ENCODE measurements around the gene EPS8L2. TPM values are rescaled to one million over a fixed set of nuclear protein-coding genes. Genes with fewer than 3 reads are reported as not detected.
"Not testable (repeated sequence)": the region's sequence is repeated elsewhere in the genome, so short reads cannot be mapped to it uniquely, and the experiment has no call there.

Gene EPS8L2
- total and polyA plus RNA-seq, 4 experiments from 2014 or later = 15.4 to 19.5 (median 17.6) TPM

- Mint-ChIP-seq H3K4me1 (peaks cover 5 to 16% (median 11%) of the 10 kb centered on the region in 4 donors), H3K27ac (no peak overlapping the region), H3K4me3 (peak overlapping the region in 2 of 8 donors; percentile 76 to 83), H3K9me3 (peaks cover 0 to 2% (median 0%) of the 10 kb centered on the region in 8 donors), H3K27me3 (peaks cover 2 to 3% of the 10 kb centered on the region in 2 donors), H3K36me3 (no peaks in the 10 kb centered on the region)
- Histone ChIP-seq H3K27me3 (ENCODE audit: insufficient read depth, low read length) (peaks cover under 1% of the 10 kb centered on the region), H3K36me3 (ENCODE audit: insufficient read depth, low read length) (no peaks in the 10 kb centered on the region), H3K4me3 (ENCODE audit: low read length in 2 of 2) (peak overlapping the region in 1 of 2 donors; percentile 51), H3K4me1 (ENCODE audit: insufficient read depth, low read length) (peaks cover 29% of the 10 kb centered on the region), H3K9me3 (ENCODE audit: control insufficient read depth in 1 of 2, low read length in 2 of 2) (no peaks in the 10 kb centered on the region), H3K27ac (ENCODE audit: low read depth, low read length) (no peak overlapping the region)
- DNase-seq = no peak
- POLR2A ChIA-PET (ENCODE audit: partially characterized antibody) = interaction anchor here (1.1 to 7.7 kb wide), 10 partner anchors 10 to 172 kb away, joined by 4 to 109 read pairs (median 12); partner anchors contain the start of genes DEAF1, LMNTD2, PHRF1 and PNPLA2
- intact Hi-C loops (cut with micrococcal nuclease) = loop anchor here (10.0 kb wide), 1 partner anchor 272 kb away; the partner anchor contains the start of gene PTDSS2
- CTCF ChIA-PET (ENCODE audit: partially characterized antibody) = interaction anchor here (0.7 to 4.0 kb wide), 12 partner anchors 11 to 173 kb away, joined by 3 to 41 read pairs (median 6); partner anchors contain the start of genes DEAF1 and TMEM80
Measured at GRCh38 chr11:727281-727701, 21.3 kb downstream of the EPS8L2 start.

- H3K27ac ChIP-seq (ENCODE audit: low read depth, low read length) = no peak overlapping the region
- ChIA-PET CTCF (ENCODE audit: partially characterized antibody) (interaction anchor here (1.1 to 4.0 kb wide), 7 partner anchors 14 to 174 kb away, joined by 4 to 41 read pairs (median 6); partner anchors contain the start of genes DEAF1 and TMEM80), POLR2A (ENCODE audit: partially characterized antibody) (interaction anchor here (1.1 to 3.8 kb wide), 4 partner anchors 10 to 173 kb away, joined by 4 to 40 read pairs (median 26); partner anchors contain the start of genes PHRF1 and TALDO1)
- Mint-ChIP-seq H3K4me1 (peaks cover 4 to 13% (median 9%) of the 10 kb centered on the region in 4 donors), H3K27me3 (peaks cover 1 to 2% of the 10 kb centered on the region in 2 donors), H3K9me3 (peaks cover 0 to under 1% (median 0%) of the 10 kb centered on the region in 8 donors), H3K27ac (no peak overlapping the region), H3K36me3 (no peaks in the 10 kb centered on the region), H3K4me3 (no peak overlapping the region)
- DNase-seq = peak; percentile 71 to 78 (median 75)
- H3K36me3 ChIP-seq (ENCODE audit: insufficient read depth, low read length) = no peaks in the 10 kb centered on the region
- no peaks in the 10 kb centered on the region for H3K27me3 ChIP-seq (ENCODE audit: insufficient read depth, low read length)
- H3K9me3 ChIP-seq (ENCODE audit: control insufficient read depth in 1 of 2, low read length in 2 of 2) = no peaks in the 10 kb centered on the region
- intact Hi-C loops (cut with micrococcal nuclease) = loop anchor here (1.0 to 10.0 kb wide), 4 partner anchors 19 to 273 kb away; partner anchors contain the start of genes PTDSS2 and TALDO1
- H3K4me3 ChIP-seq (ENCODE audit: low read length in 2 of 2) = no peak overlapping the region
- peaks cover 26% of the 10 kb centered on the region for H3K4me1 ChIP-seq (ENCODE audit: insufficient read depth, low read length)
Measured at GRCh38 chr11:727859-728748, 22.1 kb downstream of the EPS8L2 start.

- ChIA-PET POLR2A (ENCODE audit: partially characterized antibody) (interaction anchor here (3.7 kb wide), 1 partner anchor 19 kb away, joined by 30 read pairs; the partner anchor contains the start of gene TALDO1), CTCF (ENCODE audit: partially characterized antibody) (interaction anchor here (1.1 to 4.0 kb wide), 4 partner anchors 14 to 175 kb away, joined by 4 to 41 read pairs (median 17); partner anchors contain the start of genes DEAF1 and TMEM80)
- H3K27me3 Mint-ChIP-seq = no peaks in the 10 kb centered on the region
- H3K27ac Mint-ChIP-seq = no peak overlapping the region
- H3K4me1 ChIP-seq (ENCODE audit: insufficient read depth, low read length) = peaks cover 26% of the 10 kb centered on the region
- H3K36me3 ChIP-seq (ENCODE audit: insufficient read depth, low read length) = no peaks in the 10 kb centered on the region
- no peak overlapping the region for H3K4me3 ChIP-seq (ENCODE audit: low read length in 2 of 2)
- H3K36me3 Mint-ChIP-seq = no peaks in the 10 kb centered on the region
- peaks cover 0 to 8% (median 4%) of the 10 kb centered on the region in 4 donors for H3K4me1 Mint-ChIP-seq
- H3K9me3 Mint-ChIP-seq = no peaks in the 10 kb centered on the region
- intact Hi-C loops (cut with micrococcal nuclease) = loop anchor here (1.0 to 10.0 kb wide), 4 partner anchors 18 to 274 kb away; partner anchors contain the start of genes PTDSS2 and TALDO1
- H3K4me3 Mint-ChIP-seq = no peak overlapping the region
- no peak for DNase-seq
- no peak overlapping the region for H3K27ac ChIP-seq (ENCODE audit: low read depth, low read length)
- no peaks in the 10 kb centered on the region for H3K9me3 ChIP-seq (ENCODE audit: control insufficient read depth in 1 of 2, low read length in 2 of 2)
- no peaks in the 10 kb centered on the region for H3K27me3 ChIP-seq (ENCODE audit: insufficient read depth, low read length)
Measured at GRCh38 chr11:728901-729491, 23.0 kb downstream of the EPS8L2 start.

GRCh38 chr11:729492-730074 lies 23.6 kb downstream of the EPS8L2 start:
- H3K27ac Mint-ChIP-seq = no peak overlapping the region
- no peak overlapping the region for H3K4me3 ChIP-seq (ENCODE audit: low read length in 2 of 2)
- H3K36me3 ChIP-seq (ENCODE audit: insufficient read depth, low read length) = no peaks in the 10 kb centered on the region
- H3K36me3 Mint-ChIP-seq = no peaks in the 10 kb centered on the region
- no peaks in the 10 kb centered on the region for H3K9me3 ChIP-seq (ENCODE audit: control insufficient read depth in 1 of 2, low read length in 2 of 2)
- H3K27me3 Mint-ChIP-seq = no peaks in the 10 kb centered on the region
- H3K27ac ChIP-seq (ENCODE audit: low read depth, low read length) = no peak overlapping the region
- H3K4me1 ChIP-seq (ENCODE audit: insufficient read depth, low read length) = peaks cover 26% of the 10 kb centered on the region
- peaks cover 0 to 8% (median 4%) of the 10 kb centered on the region in 4 donors for H3K4me1 Mint-ChIP-seq
- no peaks in the 10 kb centered on the region for H3K9me3 Mint-ChIP-seq
- ChIA-PET POLR2A (ENCODE audit: partially characterized antibody) (no interaction called here), CTCF (ENCODE audit: partially characterized antibody) (interaction anchor here (1.1 to 4.0 kb wide), 3 partner anchors 9 to 175 kb away, joined by 3 to 41 read pairs (median 5); no protein-coding TSS in a partner anchor)
- DNase-seq = no peak
- no peaks in the 10 kb centered on the region for H3K27me3 ChIP-seq (ENCODE audit: insufficient read depth, low read length)
- intact Hi-C loops (cut with micrococcal nuclease) = loop anchor here (10.0 kb wide), 1 partner anchor 275 kb away; the partner anchor contains the start of gene PTDSS2
- H3K4me3 Mint-ChIP-seq = peak overlapping the region in 1 of 8 donors; percentile 45

- H3K4me1 ChIP-seq (ENCODE audit: insufficient read depth, low read length) = peaks cover 12% of the 10 kb centered on the region
- no peak overlapping the region for H3K27ac ChIP-seq (ENCODE audit: low read depth, low read length)
- no peaks in the 10 kb centered on the region for H3K27me3 ChIP-seq (ENCODE audit: insufficient read depth, low read length)
- no peaks in the 10 kb centered on the region for H3K9me3 ChIP-seq (ENCODE audit: control insufficient read depth in 1 of 2, low read length in 2 of 2)
- Mint-ChIP-seq H3K36me3 (no peaks in the 10 kb centered on the region), H3K4me1 (peaks cover 11 to 15% (median 12%) of the 10 kb centered on the region in 4 donors), H3K27ac (no peak overlapping the region), H3K27me3 (no peaks in the 10 kb centered on the region), H3K9me3 (no peaks in the 10 kb centered on the region), H3K4me3 (no peak overlapping the region)
- intact Hi-C loops (cut with micrococcal nuclease) = no loop called here
- POLR2A ChIA-PET (ENCODE audit: partially characterized antibody) = no interaction called here
- H3K4me3 ChIP-seq (ENCODE audit: low read length in 2 of 2) = no peak overlapping the region
- CTCF ChIA-PET (ENCODE audit: partially characterized antibody) = interaction anchor here (1.1 kb wide), 1 partner anchor 29 kb away, joined by 3 read pairs; no protein-coding TSS in a partner anchor
- no peaks in the 10 kb centered on the region for H3K36me3 ChIP-seq (ENCODE audit: insufficient read depth, low read length)
- DNase-seq = no peak
Measured at GRCh38 chr11:733072-733471, 27.0 kb downstream of the EPS8L2 start.

GRCh38 chr11:734541-734940 lies 28.5 kb downstream of the EPS8L2 start:
- CTCF ChIA-PET (ENCODE audit: partially characterized antibody) = interaction anchor here (1.0 kb wide), 1 partner anchor 12 kb away, joined by 3 read pairs; no protein-coding TSS in a partner anchor
- not testable (repeated sequence) for H3K4me3 Mint-ChIP-seq
- peaks cover 11 to 17% (median 15%) of the 10 kb centered on the region in 4 donors for H3K4me1 Mint-ChIP-seq

More at GRCh38 chr11:734541-734940, 28.5 kb downstream of the EPS8L2 start:
- H3K9me3 Mint-ChIP-seq; intact Hi-C loops (cut with micrococcal nuclease); H3K36me3 ChIP-seq (ENCODE audit: insufficient read depth, low read length); H3K27ac ChIP-seq (ENCODE audit: low read depth, low read length); H3K4me3 ChIP-seq (ENCODE audit: low read length in 2 of 2); H3K9me3 ChIP-seq (ENCODE audit: control insufficient read depth in 1 of 2, low read length in 2 of 2); H3K27me3 ChIP-seq (ENCODE audit: insufficient read depth, low read length); H3K36me3 Mint-ChIP-seq; H3K27ac Mint-ChIP-seq; POLR2A ChIA-PET (ENCODE audit: partially characterized antibody); H3K27me3 Mint-ChIP-seq; DNase-seq: not testable (repeated sequence)
- H3K4me1 ChIP-seq (ENCODE audit: insufficient read depth, low read length) = peaks cover 13% of the 10 kb centered on the region

Measured in CD4-positive, alpha-beta memory T cell (primary cell).